HG03139 (cell line): ENCODE data around the gene ADAMTS15.

Source experiments
- ATAC-seq: cut with Tn5 transposase; IDR thresholded peaks from one replicate; pipeline ENCODE4 v1.9.1; 2021; ENCODE audit not compliant: unreplicated experiment

ADAMTS15 gene

GRCh38 chr11:130459521-130459920 lies 11.1 kb downstream of the ADAMTS15 start:
- ATAC-seq: no peak

DNA sequence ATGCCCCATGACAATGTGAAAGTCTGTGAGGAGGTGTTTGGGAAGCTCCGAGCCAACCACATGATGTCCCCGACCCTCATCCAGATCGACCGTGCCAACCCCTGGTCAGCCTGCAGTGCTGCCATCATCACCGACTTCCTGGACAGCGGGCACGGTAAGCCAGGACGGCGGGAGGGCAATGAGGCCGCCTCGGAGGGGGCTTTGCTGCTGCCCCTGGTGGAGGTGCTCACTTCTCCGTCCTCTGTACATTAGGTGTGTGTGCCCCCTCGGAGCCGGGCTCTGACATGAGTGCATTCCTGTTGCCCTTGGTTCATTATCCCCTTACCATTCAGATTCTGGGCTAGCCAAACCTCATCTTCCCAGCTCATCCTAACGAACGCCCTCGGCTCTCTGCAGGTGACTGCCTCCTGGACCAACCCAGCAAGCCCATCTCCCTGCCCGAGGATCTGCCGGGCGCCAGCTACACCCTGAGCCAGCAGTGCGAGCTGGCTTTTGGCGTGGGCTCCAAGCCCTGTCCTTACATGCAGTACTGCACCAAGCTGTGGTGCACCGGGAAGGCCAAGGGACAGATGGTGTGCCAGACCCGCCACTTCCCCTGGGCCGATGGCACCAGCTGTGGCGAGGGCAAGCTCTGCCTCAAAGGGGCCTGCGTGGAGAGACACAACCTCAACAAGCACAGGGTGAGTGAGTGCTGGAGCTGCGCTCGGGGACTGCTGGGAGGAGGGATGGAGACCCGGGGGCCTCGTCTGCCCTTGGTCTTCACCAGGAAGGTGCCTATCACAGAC lies 13.8 kb downstream of the ADAMTS15 start:
- no peak for ATAC-seq

DNA sequence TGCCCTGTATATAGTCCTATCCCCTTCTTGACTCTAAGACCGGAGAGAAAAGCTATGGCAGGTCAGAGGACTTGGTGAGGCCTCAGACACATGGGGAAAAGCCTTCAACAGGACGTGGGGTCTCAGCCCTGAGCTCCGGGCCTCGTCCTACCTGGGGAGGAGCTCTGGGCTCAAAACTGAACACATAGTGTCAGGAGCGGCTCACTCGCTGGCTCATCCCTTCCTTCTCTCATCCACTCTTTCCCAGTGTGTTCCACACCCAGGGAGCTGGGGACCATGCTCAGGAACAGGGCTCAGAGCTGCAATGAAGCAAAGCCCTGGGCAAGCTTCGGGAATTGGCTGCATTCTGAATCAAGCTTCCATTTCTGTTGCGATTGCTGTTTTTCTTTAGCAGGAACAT lies 14.5 kb downstream of the ADAMTS15 start:
- no peak for ATAC-seq

DNA sequence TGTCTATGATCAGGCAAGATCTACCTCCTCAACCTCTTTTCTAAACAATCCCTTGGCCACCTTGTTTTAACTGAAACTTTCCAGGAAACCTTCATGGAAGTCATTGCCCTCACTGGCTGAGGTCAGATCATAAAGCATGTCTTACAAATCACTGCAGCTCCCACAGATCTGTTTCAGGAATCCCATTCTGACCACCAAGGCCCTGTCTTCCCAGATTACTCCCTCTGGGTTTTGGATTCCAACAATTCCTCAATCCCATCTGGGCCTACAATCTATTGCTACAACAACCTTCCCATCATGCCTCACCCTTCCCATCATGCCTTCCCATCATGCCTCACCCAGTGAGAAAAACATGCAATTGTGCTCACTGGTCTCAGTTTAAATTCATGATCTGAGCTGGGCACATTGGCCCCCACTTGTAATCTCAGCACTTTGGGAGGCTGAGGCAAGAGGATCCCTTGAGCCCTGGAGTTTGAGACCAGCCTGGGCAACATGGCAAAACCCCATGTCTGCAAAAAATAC lies 15.9 kb downstream of the ADAMTS15 start:
- ATAC-seq: no peak

GRCh38 chr11:130465263-130465662 lies 16.8 kb downstream of the ADAMTS15 start:
- no peak for ATAC-seq

DNA sequence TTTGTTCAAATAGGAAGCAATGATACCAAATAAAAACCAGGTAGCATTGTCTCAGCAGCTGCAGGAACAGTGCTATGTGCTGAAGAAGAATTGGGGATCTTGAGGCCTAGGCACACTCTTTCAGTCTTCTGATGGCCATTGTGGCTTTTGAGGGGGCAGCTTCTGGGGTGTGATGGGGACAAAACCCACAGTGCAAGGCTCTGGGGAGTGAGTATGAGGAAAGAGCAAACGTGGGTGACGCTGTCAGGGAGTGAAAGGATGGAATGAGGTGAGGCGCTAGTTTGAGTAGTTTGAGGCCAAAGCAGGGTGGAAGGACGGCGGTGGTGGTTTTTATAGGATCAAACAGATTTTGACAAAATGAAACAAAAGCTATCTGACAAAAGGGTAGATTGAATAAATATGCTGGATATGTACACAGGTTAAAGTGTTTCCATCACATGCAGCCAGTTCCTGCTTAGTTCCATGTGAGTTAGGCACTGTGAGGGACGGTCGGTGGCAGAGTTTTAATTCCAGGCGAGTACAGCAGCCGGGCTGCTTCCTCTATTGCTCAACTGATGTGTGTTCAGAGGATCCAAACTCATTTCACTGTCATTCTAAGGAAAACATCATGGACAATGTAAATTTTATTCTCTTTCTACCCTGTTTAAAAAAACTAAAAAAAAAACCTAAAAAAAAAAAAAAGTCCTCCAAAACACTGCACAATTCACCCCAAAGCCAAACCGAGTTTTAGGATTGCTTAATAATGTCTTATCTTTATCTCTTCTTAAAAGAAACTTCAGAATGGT lies 18.9 kb downstream of the ADAMTS15 start:
- no peak for ATAC-seq

DNA sequence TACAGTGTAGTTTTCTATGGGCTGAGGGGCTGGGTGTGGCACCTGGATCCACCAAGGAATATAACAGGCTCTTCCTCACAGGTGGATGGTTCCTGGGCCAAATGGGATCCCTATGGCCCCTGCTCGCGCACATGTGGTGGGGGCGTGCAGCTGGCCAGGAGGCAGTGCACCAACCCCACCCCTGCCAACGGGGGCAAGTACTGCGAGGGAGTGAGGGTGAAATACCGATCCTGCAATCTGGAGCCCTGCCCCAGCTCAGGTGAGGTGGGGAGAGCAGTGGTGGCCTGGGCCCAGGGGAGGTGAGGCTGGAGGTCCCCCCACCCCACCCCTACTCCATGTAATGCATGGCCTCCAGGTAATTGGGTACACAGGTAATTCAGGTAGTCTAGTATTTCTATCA lies 20.7 kb downstream of the ADAMTS15 start:
- no peak for ATAC-seq

- no peak for ATAC-seq
These were observed 22.6 kb downstream of the ADAMTS15 start for GRCh38 chr11:130470832-130471706.

DNA sequence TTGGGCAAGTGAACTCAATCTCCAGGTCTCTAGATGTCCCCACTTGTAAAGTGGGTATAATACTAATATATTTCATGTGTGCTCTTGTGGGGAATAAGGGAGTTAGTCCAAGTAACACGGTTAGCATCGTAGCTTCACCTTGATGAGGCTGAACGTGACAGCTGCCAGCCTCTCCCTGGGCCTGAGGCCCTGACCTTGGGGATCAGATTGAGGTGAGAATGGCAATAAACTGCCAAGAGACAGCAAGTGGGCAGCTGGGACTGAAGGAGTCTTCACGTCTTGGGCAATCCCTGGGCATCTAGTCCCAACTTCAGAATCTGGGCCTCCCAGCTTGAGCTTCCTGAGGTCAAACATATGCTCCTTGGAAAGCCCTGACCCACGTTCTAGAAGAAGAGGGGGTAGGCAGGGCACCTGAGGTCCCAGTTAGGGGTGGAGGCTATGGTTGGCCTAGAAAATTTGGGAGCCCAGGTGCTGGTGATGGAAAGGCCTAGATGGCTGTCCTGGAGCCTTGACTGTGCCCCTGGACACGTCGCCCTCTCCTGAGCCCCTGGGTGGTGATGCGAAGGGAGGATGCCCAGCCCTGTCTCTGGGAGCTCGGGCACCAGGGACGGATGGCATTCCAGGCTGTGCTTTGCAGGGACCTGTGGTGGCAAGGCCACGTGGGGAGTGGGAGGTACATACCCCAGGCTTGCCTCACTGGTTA lies 23.4 kb downstream of the ADAMTS15 start:
- ATAC-seq: no peak

GRCh38 chr11:130472434-130472961 lies 24.1 kb downstream of the ADAMTS15 start:
- ATAC-seq: no peak

DNA sequence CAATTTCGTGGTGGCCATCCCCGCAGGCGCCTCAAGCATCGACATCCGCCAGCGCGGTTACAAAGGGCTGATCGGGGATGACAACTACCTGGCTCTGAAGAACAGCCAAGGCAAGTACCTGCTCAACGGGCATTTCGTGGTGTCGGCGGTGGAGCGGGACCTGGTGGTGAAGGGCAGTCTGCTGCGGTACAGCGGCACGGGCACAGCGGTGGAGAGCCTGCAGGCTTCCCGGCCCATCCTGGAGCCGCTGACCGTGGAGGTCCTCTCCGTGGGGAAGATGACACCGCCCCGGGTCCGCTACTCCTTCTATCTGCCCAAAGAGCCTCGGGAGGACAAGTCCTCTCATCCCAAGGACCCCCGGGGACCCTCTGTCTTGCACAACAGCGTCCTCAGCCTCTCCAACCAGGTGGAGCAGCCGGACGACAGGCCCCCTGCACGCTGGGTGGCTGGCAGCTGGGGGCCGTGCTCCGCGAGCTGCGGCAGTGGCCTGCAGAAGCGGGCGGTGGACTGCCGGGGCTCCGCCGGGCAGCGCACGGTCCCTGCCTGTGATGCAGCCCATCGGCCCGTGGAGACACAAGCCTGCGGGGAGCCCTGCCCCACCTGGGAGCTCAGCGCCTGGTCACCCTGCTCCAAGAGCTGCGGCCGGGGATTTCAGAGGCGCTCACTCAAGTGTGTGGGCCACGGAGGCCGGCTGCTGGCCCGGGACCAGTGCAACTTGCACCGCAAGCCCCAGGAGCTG lies 24.8 kb downstream of the ADAMTS15 start:
- ATAC-seq: no peak

DNA sequence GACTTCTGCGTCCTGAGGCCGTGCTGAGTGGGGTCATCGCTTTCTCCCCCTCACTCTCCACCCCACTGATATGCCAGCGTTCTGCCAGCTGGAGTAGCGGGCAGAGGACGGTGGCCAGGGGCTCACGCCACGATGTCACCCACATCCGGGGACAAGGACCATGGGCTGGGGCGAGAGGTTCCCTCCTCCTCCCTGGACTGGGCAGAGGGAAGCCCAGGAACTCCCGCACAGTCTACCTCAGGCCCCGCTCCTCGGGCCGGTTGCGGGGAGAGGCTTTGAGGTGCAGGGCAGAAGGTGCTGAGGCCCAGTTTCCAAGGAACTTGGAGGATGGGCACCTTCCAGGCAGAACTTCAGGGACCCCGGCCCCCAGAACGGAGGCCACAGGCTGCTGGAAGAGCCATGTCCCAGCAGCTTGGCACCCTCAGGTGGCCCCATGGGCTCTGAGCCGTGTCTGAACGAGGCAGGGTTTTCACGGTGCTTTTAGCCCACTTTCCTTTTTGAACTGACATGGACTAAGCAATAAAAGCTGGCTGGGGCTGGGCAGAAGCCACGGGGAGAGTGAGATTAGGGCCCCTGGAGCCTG lies 25.4 kb downstream of the ADAMTS15 start:
- ATAC-seq: no peak

GRCh38 chr11:130474637-130475400 lies 26.4 kb downstream of the ADAMTS15 start:
- ATAC-seq: no peak

GRCh38 chr11:130475426-130476053 lies 27.1 kb downstream of the ADAMTS15 start:
- no peak for ATAC-seq

DNA sequence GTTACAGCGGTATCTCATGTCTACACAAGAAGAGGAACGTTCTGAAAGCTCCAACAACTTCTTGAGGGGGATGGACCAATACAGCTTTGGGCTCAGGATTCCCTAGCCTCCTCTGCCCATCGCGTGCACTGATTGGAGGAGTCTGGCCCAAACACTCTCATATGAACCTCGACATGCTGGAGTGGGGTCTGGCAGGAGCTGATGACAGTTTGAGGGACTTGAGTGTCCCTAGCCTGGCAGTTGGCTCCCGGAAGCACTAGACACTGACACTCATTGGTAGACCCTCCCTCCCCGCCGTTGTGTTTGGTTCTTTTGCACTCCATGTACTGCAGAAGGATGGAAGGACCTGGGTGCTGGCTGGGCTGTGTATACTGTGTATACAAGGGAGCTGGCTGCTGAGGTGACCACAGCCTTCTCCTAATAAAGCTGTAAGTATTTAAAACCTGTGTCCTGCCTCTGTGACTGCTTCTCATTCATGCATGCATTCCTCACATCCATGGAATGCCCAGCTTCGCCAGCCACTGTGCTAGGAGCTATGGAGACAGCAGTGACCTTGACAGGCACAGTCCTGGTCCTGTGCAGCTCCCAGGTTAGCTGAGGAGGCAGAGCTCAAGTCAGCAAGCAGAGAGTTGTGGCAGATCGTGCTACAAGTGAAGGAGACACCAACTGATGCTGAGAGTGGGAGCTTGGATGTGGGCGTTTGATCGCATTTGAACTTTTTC lies 27.9 kb downstream of the ADAMTS15 start:
- no peak for ATAC-seq

- ATAC-seq: no peak
These were observed 28.6 kb downstream of the ADAMTS15 start for GRCh38 chr11:130476922-130477491.

GRCh38 chr11:130477586-130478203 lies 29.2 kb downstream of the ADAMTS15 start:
- ATAC-seq: no peak
